DND-41 (cell line): ENCODE data around the gene GP1BA.

ENCODE experiments used
- ATAC-seq: fragments of 200-7000 bp; cut with Tn5 transposase; 3 replicates; pipeline ENCODE4 v1.9.1; 2021; ENCODE audit warnings: low read depth; ENCODE audit not compliant: insufficient read depth
- DNase-seq: peaks from one replicate; pipeline ENCODE4 v3.0.0-alpha.2; 2020
- H2AFZ ChIP-seq: 2 replicates; pipeline ENCODE4 v1.6.0; 2012; ENCODE audit warnings: low read depth, low read length
- H3K27ac ChIP-seq: 2 replicates; pipeline ENCODE4 v1.5.1; 2012; ENCODE audit warnings: low read length, inconsistent platforms
- H3K27me3 ChIP-seq: fragments of 200-600 bp; sonication (generic); 2 replicates; pipeline ENCODE4 v1.6.0; 2012; ENCODE audit warnings: low read length, mild to moderate bottlenecking, inconsistent platforms; ENCODE audit not compliant: insufficient read depth, poor library complexity
- H3K36me3 ChIP-seq: 2 replicates; pipeline ENCODE4 v1.5.1; 2012; ENCODE audit warnings: low read length, inconsistent platforms; ENCODE audit not compliant: insufficient read depth
- H3K4me1 ChIP-seq: 2 replicates; pipeline ENCODE4 v1.5.1; 2012; ENCODE audit warnings: mild to moderate bottlenecking, low read length; ENCODE audit not compliant: insufficient read depth
- H3K4me2 ChIP-seq: 2 replicates; pipeline ENCODE4 v1.6.0; 2012; ENCODE audit warnings: mild to moderate bottlenecking, moderate library complexity, low read length, inconsistent platforms; ENCODE audit not compliant: insufficient read depth
- H3K4me3 ChIP-seq, 2 experiments: fragments of 200-600 bp in 1 of 2; shearing (Covaris generic) in 1 of 2; 2 replicates each; pipeline ENCODE4 v1.5.1; 2012 to 2016; ENCODE audit warnings: inconsistent platforms in 2 of 2, low read length in 2 of 2, mild to moderate bottlenecking in 2 of 2, low read depth in 1 of 2, moderate library complexity in 1 of 2
- H3K79me2 ChIP-seq: 2 replicates; pipeline ENCODE4 v1.6.0; 2012; ENCODE audit warnings: low read length, inconsistent platforms; ENCODE audit not compliant: insufficient read depth
- H3K9ac ChIP-seq: 2 replicates; pipeline ENCODE4 v1.6.0; 2012; ENCODE audit warnings: low read depth, mild to moderate bottlenecking, inconsistent platforms, low read length, moderate library complexity
- H3K9me3 ChIP-seq: 2 replicates; pipeline ENCODE4 v1.5.1; 2012; ENCODE audit warnings: low read length, moderate library complexity, mild to moderate bottlenecking, inconsistent platforms; ENCODE audit not compliant: insufficient read depth, severe bottlenecking
- H4K20me1 ChIP-seq: 2 replicates; pipeline ENCODE4 v1.6.0; 2012; ENCODE audit warnings: low read length; ENCODE audit not compliant: insufficient read depth
- CTCF ChIP-seq: IDR thresholded peaks from 2 replicates; pipeline ENCODE4 v1.5.1; 2012; ENCODE audit warnings: borderline replicate concordance, low read length, moderate library complexity, mild to moderate bottlenecking; ENCODE audit not compliant: poor library complexity, severe bottlenecking; ENCODE audit errors: extremely low read depth
- EZH2 ChIP-seq: IDR thresholded peaks from 3 replicates; pipeline ENCODE4 v1.6.1; 2012; ENCODE audit warnings: borderline replicate concordance, low read depth, mild to moderate bottlenecking, moderate library complexity, low read length, inconsistent platforms; ENCODE audit not compliant: severe bottlenecking

The GP1BA gene

GRCh38 chr17:4940555-4941318 is 8.7 kb downstream of the GP1BA start:
- peaks cover 64% of the 10 kb centered on the region for H3K4me1 ChIP-seq
- no peaks in the 10 kb centered on the region for H3K27me3 ChIP-seq
- no peak for TF ChIP-seq CTCF
- TF ChIP-seq EZH2: no peak
- ATAC-seq (peak; percentile 42), DNase-seq (peak; percentile 76)
- H3K4me2 ChIP-seq: peak overlapping the region; percentile 97
- H3K36me3 ChIP-seq: peaks cover 71% of the 10 kb centered on the region
- H3K9ac ChIP-seq: peak overlapping the region; percentile 82
- peak overlapping the region; percentile 94 for H3K27ac ChIP-seq
- H3K79me2 ChIP-seq: peaks cover 72% of the 10 kb centered on the region
- H3K4me3 ChIP-seq: peak overlapping the region; percentile 54 to 77
- peaks cover 56% of the 10 kb centered on the region for H4K20me1 ChIP-seq
- H2AFZ ChIP-seq: peak overlapping the region; percentile 69
- H3K9me3 ChIP-seq: no peaks in the 10 kb centered on the region

- Histone ChIP-seq H2AFZ (no peak overlapping the region), H3K36me3 (peaks cover 76% of the 10 kb centered on the region), H3K27me3 (no peaks in the 10 kb centered on the region), H4K20me1 (peaks cover 59% of the 10 kb centered on the region), H3K4me1 (peaks cover 69% of the 10 kb centered on the region), H3K9me3 (no peaks in the 10 kb centered on the region), H3K4me2 (peak overlapping the region; percentile 97), H3K9ac (peak overlapping the region; percentile 82), H3K27ac (peak overlapping the region; percentile 94), H3K4me3 (peak overlapping the region; percentile 54 to 77), H3K79me2 (peaks cover 77% of the 10 kb centered on the region)
- no peak for TF ChIP-seq EZH2
- no peak for TF ChIP-seq CTCF
- DNase-seq (no peak), ATAC-seq (no peak)
Measured at GRCh38 chr17:4941319-4941610, 9.2 kb downstream of the GP1BA start.

- Histone ChIP-seq H3K27ac (peak overlapping the region; percentile 21; the same call in 1 of the 2 replicates), H3K27me3 (no peaks in the 10 kb centered on the region), H3K9ac (peak overlapping the region; percentile 82), H4K20me1 (peaks cover 69% of the 10 kb centered on the region), H3K36me3 (peaks cover 77% of the 10 kb centered on the region), H3K9me3 (no peaks in the 10 kb centered on the region), H3K4me2 (peak overlapping the region; percentile 97), H3K4me3 (peak overlapping the region in 1 of 2 experiments; percentile 77; a peak in 1 of 4 replicates), H2AFZ (no peak overlapping the region), H3K4me1 (peaks cover 78% of the 10 kb centered on the region), H3K79me2 (peaks cover 93% of the 10 kb centered on the region)
- DNase-seq (no peak), ATAC-seq (no peak)
- TF ChIP-seq CTCF (no peak), EZH2 (no peak)
Measured at GRCh38 chr17:4942760-4943508, 10.9 kb downstream of the GP1BA start.
